ENCODE results near the gene SLC30A4.

The SLC30A4 gene

DNA sequence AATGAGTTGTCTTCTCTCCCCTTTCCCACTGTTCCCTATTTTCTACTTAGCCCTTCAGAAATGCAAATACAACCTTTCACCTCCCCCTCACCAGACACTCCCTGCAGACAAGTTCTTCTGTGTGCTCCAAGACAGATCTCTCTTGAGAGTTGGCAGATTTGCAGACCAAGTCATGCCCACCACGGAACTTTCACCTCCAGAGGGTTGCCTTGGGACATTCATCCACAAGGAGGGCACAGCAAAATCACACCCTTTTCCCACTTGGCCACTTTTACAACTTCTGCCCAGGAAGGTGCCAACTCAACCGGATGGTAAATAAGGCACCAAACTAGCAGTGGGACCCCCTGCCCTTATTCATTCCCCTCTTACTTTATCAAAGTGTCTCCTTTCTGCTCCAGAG, 53.5 kb downstream of the SLC30A4 start:
- Mint-ChIP-seq H3K27ac (no peak overlapping the region), H3K4me3 (no peak overlapping the region), H3K36me3 (ENCODE audit: low read depth) (no peaks in the 10 kb centered on the region), H3K27me3 (ENCODE audit: low read depth, poor library complexity) (peaks cover 25% of the 10 kb centered on the region), H3K4me1 (peaks cover 55% of the 10 kb centered on the region), H3K9me3 (peaks cover 3% of the 10 kb centered on the region)
- DNase-seq, result no peak
- TF ChIP-seq, protein P1, sequence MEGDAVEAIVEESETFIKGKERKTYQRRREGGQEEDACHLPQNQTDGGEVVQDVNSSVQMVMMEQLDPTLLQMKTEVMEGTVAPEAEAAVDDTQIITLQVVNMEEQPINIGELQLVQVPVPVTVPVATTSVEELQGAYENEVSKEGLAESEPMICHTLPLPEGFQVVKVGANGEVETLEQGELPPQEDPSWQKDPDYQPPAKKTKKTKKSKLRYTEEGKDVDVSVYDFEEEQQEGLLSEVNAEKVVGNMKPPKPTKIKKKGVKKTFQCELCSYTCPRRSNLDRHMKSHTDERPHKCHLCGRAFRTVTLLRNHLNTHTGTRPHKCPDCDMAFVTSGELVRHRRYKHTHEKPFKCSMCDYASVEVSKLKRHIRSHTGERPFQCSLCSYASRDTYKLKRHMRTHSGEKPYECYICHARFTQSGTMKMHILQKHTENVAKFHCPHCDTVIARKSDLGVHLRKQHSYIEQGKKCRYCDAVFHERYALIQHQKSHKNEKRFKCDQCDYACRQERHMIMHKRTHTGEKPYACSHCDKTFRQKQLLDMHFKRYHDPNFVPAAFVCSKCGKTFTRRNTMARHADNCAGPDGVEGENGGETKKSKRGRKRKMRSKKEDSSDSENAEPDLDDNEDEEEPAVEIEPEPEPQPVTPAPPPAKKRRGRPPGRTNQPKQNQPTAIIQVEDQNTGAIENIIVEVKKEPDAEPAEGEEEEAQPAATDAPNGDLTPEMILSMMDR (IDR thresholded peaks at IDR 0.05), result no peak

- DNase-seq, result no peak
- H3K27me3 Mint-ChIP-seq (ENCODE audit: low read depth, poor library complexity), result peaks cover 25% of the 10 kb centered on the region
- no peaks in the 10 kb centered on the region for H3K36me3 Mint-ChIP-seq (ENCODE audit: low read depth)
- H3K4me1 Mint-ChIP-seq, result peaks cover 53% of the 10 kb centered on the region
- TF ChIP-seq, protein P1 (IDR thresholded peaks at IDR 0.05), result no peak
- H3K4me3 Mint-ChIP-seq, result no peak overlapping the region
- H3K9me3 Mint-ChIP-seq, result peaks cover 8% of the 10 kb centered on the region
- no peak overlapping the region for H3K27ac Mint-ChIP-seq
These were observed 54.3 kb downstream of the SLC30A4 start for GRCh38 chr15:45468294-45468693.

- peak; percentile 84 for DNase-seq
- TF ChIP-seq, protein P1 (IDR thresholded peaks at IDR 0.05), result peak; percentile 97
- peak overlapping the region; percentile 83 for H3K4me3 Mint-ChIP-seq
- H3K27ac Mint-ChIP-seq, result no peak overlapping the region
- peaks cover 19% of the 10 kb centered on the region for H3K4me1 Mint-ChIP-seq
- peaks cover 4% of the 10 kb centered on the region for H3K9me3 Mint-ChIP-seq
- peaks cover 5% of the 10 kb centered on the region for H3K27me3 Mint-ChIP-seq (ENCODE audit: low read depth, poor library complexity)
- H3K36me3 Mint-ChIP-seq (ENCODE audit: low read depth), result no peaks in the 10 kb centered on the region
These were observed 63.7 kb downstream of the SLC30A4 start for GRCh38 chr15:45458746-45459403.

DNA sequence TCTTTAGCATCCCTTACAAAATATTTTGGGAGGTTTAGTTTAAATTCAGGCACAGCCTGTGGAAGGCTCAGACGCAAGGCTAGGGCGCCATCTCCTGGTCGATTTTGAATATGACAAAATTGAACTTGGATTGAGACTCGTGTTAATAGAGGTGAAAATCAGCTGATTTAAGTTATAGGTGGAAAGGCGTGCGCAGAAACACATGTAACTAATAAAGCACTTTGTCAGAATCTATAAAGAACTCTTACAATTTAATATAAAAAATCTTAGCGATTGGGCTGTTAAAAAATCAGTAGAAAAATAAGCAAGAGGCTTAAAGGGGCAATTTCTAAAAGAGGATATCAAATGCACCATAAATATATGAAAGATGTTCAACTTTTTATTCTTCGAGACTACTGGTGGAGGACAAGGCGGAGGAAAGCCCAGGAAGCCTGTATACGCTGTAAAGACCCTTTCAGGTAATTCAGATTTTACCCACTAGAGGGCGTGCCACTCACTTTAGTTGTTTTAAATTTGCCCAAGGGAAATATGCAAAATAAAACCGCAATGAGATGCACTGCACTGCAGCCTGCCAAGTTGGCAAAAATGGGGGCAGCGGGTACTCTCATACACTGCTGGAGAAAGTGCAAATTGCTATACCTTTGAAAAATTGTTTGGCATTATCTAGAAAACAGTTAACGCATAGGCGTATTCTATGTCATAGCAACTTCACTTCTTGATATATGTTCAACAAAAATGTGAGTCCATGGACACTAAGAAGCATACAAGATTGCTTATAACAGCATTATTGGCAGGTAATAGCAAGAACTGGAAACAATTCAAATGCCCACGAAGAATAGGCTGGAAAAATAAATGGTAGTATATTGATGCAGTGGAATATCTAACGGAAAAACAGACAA, 64.7 kb downstream of the SLC30A4 start:
- Mint-ChIP-seq H3K27ac (peak overlapping the region; percentile 70), H3K9me3 (peaks cover 2% of the 10 kb centered on the region), H3K27me3 (ENCODE audit: low read depth, poor library complexity) (peaks cover 5% of the 10 kb centered on the region), H3K4me3 (peak overlapping the region; percentile 83), H3K4me1 (peaks cover 19% of the 10 kb centered on the region), H3K36me3 (ENCODE audit: low read depth) (no peaks in the 10 kb centered on the region)
- TF ChIP-seq, protein P1 (IDR thresholded peaks at IDR 0.05), result peak; percentile 75
- peak; percentile 74 for DNase-seq

- H3K36me3 Mint-ChIP-seq (ENCODE audit: low read depth), result no peaks in the 10 kb centered on the region
- TF ChIP-seq, protein P1 (IDR thresholded peaks at IDR 0.05), result no peak
- peaks cover 19% of the 10 kb centered on the region for H3K4me1 Mint-ChIP-seq
- DNase-seq, result no peak
- peaks cover 7% of the 10 kb centered on the region for H3K9me3 Mint-ChIP-seq
- H3K4me3 Mint-ChIP-seq, result no peak overlapping the region
- peaks cover 8% of the 10 kb centered on the region for H3K27me3 Mint-ChIP-seq (ENCODE audit: low read depth, poor library complexity)
- peak overlapping the region; percentile 74 for H3K27ac Mint-ChIP-seq
These were observed 65.3 kb downstream of the SLC30A4 start for GRCh38 chr15:45457220-45457619.

Measured in nephron progenitor cell (in vitro differentiated cells).